Lower lobe of right lung (tissue), 2 donors: ENCODE results near the gene CCT5. TPM values are rescaled to one million over a fixed set of nuclear protein-coding genes. Genes with fewer than 3 reads are reported as not detected.
"Not testable (repeated sequence)": the region's sequence is repeated elsewhere in the genome, so short reads cannot be mapped to it uniquely, and the experiment has no call there.

Experiments
- ATAC-seq, 2 donors: fragments of 200-7000 bp; cut with Tn5 transposase; one replicate each; pipeline ENCODE4 v1.9.1; 2020 to 2022; ENCODE audit warnings: mild to moderate bottlenecking in 2 of 2, moderate library complexity in 2 of 2
- DNase-seq: peaks from one replicate; pipeline ENCODE4 v3.0.0-alpha.2; 2020
- H3K27ac ChIP-seq: fragments of 200-600 bp; one replicate; pipeline ENCODE4 v1.8.0; 2022
- H3K27me3 ChIP-seq: fragments of 200-600 bp; one replicate; pipeline ENCODE4 v1.8.0; 2022; ENCODE audit warnings: low read depth
- H3K36me3 ChIP-seq: fragments of 200-600 bp; one replicate; pipeline ENCODE4 v1.8.0; 2022; ENCODE audit warnings: mild to moderate bottlenecking
- H3K4me1 ChIP-seq: fragments of 200-600 bp; one replicate; pipeline ENCODE4 v1.8.0; 2022
- H3K4me3 ChIP-seq: fragments of 200-600 bp; one replicate; pipeline ENCODE4 v1.8.0; 2022; ENCODE audit warnings: mild to moderate bottlenecking
- H3K9me3 ChIP-seq: fragments of 200-600 bp; one replicate; pipeline ENCODE4 v1.8.0; 2022
- CTCF ChIP-seq: fragments of 200-600 bp; IDR thresholded peaks from one replicate; pipeline ENCODE4 v1.8.0; 2022; ENCODE audit warnings: antibody characterized with exemption, mild to moderate bottlenecking
- intact Hi-C: fragments of 100-400 bp; cut with DNase I; formaldehyde crosslinking; loops from one replicate; pipeline ENCODE4 v1.11.0; 2022
- total RNA-seq: library from RNA; stranded (reverse); fragmentation: NEBNext Ultra II Directional; extraction: Animal tissue kit (Norgen Biotek cat#: 25700); gene quantifications from one replicate; pipeline ENCODE4 v1.2.1, GENCODE V29; 2021
- donor health status: DM: no; HTN: yes; CAD: no; lungs with severe emphysema.

The CCT5 gene
- total RNA-seq, 1 donor from 2014 or later, result 116 TPM

GRCh38 chr5:10310066-10310779 is 60.1 kb downstream of the CCT5 start:
- intact Hi-C loops, result no loop called here
- no peak for ATAC-seq
- no peaks in the 10 kb centered on the region for H3K27me3 ChIP-seq
- no peak for DNase-seq
- no peak overlapping the region for H3K27ac ChIP-seq
- no peaks in the 10 kb centered on the region for H3K36me3 ChIP-seq
- peaks cover 9% of the 10 kb centered on the region for H3K4me1 ChIP-seq
- no peak overlapping the region for H3K4me3 ChIP-seq
- no peaks in the 10 kb centered on the region for H3K9me3 ChIP-seq
- TF ChIP-seq CTCF, result no peak

- H3K27ac ChIP-seq, H3K36me3 ChIP-seq, intact Hi-C loops, H3K27me3 ChIP-seq, ATAC-seq, H3K9me3 ChIP-seq, H3K4me3 ChIP-seq, DNase-seq, H3K4me1 ChIP-seq: not testable (repeated sequence)
Observed at GRCh38 chr5:10310835-10311570, 60.9 kb downstream of the CCT5 start.

- intact Hi-C loops, result no loop called here
- TF ChIP-seq CTCF, result no peak
- DNase-seq (no peak), ATAC-seq (no peak)
- Histone ChIP-seq H3K27ac (no peak overlapping the region), H3K4me1 (no peaks in the 10 kb centered on the region), H3K36me3 (no peaks in the 10 kb centered on the region), H3K27me3 (no peaks in the 10 kb centered on the region), H3K4me3 (no peak overlapping the region), H3K9me3 (no peaks in the 10 kb centered on the region)
Observed at GRCh38 chr5:10311595-10312425, 61.7 kb downstream of the CCT5 start.

GRCh38 chr5:10315201-10315600 is 65.1 kb downstream of the CCT5 start:
- H3K4me3 ChIP-seq, result no peak overlapping the region
- no peaks in the 10 kb centered on the region for H3K27me3 ChIP-seq
- no peak for TF ChIP-seq CTCF
- H3K36me3 ChIP-seq, result no peaks in the 10 kb centered on the region
- intact Hi-C loops, result no loop called here
- H3K9me3 ChIP-seq, result no peaks in the 10 kb centered on the region
- H3K27ac ChIP-seq, result no peak overlapping the region
- no peak for DNase-seq
- no peaks in the 10 kb centered on the region for H3K4me1 ChIP-seq
- no peak for ATAC-seq

Other genes with a start within 250 kb of the CCT5 start
- gene ATPSCKMT, start 392 bp upstream of the CCT5 start, total RNA-seq, result 13.1 TPM
- gene CMBL, start 57.6 kb downstream of the CCT5 start, total RNA-seq, result 21.7 TPM
- 136 TPM for gene MARCHF6, start 103.4 kb downstream of the CCT5 start, total RNA-seq
- 11.5 TPM for gene ROPN1L, start 191.6 kb downstream of the CCT5 start, total RNA-seq